LNCAP (cell line): ENCODE results near the gene CBX4.
A peak's percentile ranks its signal among the peaks of the same experiment; 100 is the strongest.

ENCODE experiments used
- TF ChIP-seq, protein P1 (sequence below): fragments of 450-650 bp; IDR thresholded peaks from 2 replicates; pipeline ENCODE4 v1.5.1; 2017; ENCODE audit warnings: mild to moderate bottlenecking

CBX4 gene

DNA sequence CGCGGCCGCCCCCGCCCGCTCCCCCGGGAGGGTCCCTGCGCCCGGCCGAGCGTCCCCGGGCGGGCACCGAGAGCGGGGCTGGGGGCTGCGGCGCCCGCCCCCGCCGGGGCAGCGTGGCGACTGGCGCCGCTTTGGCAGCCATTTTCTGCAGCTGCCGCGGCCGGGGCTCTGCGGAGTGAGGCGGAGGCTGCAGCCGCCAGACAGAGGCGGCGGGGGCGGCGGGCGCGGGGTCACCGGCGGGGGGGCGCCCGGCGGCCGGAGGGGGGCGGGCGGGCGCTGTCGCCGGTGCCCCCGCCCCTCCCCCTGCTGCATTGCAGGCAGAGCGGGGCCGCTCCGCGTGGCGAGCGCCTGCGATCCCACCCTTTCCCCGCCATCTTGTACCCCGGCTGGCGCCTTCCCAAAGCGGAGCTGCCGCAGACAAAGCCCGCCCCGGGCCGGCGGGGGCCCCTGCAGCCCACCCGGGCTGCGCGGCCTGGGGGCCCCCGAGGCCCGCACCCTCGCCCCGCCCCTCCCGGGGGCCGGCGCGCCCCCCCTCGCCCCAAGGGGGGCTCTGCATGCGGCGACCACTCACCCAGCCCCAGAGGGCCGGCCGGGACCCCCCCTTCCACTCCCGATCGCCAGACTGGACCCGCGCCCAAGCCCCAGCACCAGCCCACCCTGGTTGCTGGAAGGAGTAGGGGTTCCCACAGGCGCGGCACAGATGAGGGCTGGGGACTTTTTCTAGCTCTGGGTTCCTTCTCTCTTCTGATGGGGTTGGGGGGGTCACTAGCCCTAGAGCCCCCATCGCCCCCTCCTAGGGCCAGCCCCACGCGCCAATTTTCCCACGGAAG is 25.7 kb downstream of the CBX4 start:
- TF ChIP-seq, protein P1, sequence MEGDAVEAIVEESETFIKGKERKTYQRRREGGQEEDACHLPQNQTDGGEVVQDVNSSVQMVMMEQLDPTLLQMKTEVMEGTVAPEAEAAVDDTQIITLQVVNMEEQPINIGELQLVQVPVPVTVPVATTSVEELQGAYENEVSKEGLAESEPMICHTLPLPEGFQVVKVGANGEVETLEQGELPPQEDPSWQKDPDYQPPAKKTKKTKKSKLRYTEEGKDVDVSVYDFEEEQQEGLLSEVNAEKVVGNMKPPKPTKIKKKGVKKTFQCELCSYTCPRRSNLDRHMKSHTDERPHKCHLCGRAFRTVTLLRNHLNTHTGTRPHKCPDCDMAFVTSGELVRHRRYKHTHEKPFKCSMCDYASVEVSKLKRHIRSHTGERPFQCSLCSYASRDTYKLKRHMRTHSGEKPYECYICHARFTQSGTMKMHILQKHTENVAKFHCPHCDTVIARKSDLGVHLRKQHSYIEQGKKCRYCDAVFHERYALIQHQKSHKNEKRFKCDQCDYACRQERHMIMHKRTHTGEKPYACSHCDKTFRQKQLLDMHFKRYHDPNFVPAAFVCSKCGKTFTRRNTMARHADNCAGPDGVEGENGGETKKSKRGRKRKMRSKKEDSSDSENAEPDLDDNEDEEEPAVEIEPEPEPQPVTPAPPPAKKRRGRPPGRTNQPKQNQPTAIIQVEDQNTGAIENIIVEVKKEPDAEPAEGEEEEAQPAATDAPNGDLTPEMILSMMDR, result no peak

DNA sequence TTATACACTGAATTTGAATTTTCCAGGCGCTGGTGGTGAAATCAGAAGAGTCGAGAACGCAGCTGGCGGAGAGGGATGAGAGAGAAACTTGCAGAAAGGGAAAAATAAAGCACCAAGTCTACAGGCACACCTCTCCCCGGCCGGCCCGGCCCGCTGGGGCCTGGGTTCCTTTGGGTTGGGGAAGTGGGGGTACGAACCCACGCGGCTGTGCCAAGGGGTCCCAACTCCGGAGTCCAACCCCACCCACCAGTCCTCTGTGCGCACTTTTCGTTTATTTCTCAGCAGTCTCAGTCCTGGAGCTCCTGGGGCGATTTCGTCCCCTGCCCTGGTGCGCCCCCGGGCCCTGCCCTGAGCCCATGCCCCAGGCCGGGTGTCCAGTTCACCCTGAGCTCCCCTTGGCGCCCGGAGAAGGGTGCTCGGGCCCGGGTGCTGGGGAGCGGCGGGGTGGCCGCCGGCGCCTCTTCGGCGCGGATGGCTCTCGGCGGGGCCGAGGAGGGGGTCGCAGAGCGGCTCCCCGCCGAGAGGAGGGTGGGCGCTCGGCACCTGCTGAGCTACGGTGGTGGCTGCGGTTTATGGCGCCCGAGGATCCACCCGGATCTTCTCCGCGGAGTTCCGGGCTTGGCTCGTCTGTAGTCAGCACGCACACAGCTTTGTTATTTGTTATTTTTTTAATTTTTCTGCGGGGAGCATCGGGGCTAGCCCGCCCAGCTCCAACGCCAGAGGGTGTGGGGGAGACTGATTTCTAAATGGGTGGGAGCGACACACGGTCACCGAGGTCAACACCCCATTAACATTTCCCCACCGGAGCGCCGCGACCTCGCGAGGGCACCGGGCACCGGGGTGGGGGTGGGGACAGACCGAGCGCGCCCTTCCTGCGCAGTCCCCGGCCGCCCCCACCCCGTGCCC is 26.6 kb downstream of the CBX4 start:
- TF ChIP-seq, protein P1, result no peak

DNA sequence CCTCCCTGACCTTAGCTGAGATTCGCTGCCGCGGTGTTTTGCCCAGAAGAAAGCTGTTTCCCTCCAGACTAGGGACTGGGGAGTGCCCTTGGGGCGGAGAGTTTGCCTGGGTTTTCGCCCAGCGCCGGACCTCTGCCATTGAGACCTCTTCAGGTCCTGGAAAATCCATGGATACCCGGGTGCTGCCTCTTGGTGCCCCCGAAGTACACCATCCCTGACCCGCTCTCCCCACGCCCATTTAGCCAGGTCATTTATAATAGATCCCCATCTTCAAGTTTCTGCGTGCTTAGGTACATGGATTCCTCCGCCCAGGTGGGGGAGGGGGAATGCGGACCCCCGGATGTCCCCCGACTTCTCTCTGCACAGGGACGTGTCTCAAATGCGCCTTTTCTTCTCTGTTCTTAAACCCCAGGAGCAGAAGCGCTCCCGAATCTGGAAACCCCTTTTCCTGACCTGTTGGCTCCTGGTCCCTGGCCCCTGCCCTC is 27.3 kb downstream of the CBX4 start:
- TF ChIP-seq, protein P1, result no peak

DNA sequence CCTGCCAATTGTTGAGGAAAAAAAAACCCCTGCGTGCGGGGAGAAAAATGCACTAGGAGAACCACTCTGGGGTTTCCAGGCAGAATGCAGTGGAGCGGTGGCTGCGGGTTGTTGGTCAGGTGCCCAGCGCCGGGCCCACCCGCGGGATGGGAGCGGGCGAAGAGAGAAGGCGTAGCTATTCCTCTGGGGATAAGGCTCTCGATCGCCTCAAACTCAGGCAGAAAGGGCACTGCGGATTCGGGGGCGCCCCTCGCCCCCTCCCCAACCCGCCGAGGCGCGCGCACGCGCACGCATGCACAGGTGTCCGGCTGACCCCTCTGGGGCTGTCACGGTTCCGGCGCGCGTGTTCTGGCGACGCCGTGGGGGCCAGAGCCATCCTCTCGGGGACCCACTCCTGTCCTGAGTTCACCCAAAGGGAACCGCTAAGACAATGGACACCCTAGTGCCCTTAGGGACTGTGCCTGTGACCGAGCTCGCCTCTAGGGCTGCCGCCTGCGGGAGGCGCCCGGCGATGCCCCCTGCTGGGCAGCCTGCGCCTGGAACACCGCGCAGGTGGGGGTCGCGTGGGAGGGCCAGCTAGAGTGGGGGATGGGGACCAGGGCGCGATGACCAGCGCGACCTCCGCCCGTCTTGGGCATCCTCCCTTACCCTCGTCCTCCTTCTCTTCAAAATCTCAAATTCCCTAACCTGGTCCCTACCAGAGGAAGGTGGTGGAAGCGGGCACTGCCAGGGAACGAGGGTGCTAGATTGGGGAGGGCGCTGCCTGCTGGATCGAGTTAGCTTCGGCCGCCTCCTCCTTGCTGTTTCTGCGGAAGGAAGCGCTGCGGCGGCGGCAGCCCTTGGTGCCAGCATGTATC is 28.0 kb downstream of the CBX4 start:
- TF ChIP-seq, protein P1, result peak; percentile 36; the same call in 1 of the 2 replicates

DNA sequence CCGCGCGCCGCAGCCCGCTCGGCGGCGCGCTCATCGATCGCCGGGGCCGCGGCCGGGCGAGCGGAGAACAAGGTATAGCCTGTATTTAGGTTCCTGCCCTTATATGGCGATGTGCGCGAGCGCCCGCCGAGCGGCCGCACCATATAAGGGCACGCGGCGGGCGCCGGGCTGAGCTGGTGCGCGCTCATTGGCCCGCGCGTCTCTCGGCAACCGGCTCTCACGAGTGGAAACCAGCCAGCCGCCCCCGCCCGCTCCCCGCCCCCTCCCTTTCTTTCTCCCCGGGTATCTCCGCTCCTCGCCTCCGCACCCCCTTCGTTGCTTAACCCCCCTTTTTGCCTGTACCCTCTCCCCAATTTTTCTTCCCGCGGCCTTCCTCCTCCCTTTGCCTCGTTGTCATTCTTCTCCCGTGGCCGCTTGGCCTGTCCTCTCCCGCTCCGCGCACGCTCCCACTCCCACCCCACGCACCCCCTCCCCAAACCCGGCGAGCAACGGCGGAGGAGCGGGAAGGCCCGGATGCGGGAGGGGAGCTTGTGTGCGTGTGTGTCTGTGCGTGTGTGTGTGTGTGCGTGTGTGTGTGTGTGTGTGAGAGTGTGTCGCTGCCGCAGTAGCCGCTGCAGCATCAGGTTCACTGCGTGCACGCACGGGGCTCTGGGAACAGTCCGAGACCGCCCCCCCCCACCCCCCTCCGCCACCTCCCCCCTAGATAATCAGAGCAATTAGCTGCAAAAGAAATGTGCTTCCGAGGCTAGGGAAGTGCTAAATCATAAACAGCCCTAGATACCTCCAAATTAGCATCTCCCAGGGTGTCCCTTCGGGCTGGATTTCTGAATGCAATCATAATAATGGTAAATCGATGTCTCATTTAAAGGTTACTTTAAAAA is 28.9 kb downstream of the CBX4 start:
- TF ChIP-seq, protein P1, result no peak

DNA sequence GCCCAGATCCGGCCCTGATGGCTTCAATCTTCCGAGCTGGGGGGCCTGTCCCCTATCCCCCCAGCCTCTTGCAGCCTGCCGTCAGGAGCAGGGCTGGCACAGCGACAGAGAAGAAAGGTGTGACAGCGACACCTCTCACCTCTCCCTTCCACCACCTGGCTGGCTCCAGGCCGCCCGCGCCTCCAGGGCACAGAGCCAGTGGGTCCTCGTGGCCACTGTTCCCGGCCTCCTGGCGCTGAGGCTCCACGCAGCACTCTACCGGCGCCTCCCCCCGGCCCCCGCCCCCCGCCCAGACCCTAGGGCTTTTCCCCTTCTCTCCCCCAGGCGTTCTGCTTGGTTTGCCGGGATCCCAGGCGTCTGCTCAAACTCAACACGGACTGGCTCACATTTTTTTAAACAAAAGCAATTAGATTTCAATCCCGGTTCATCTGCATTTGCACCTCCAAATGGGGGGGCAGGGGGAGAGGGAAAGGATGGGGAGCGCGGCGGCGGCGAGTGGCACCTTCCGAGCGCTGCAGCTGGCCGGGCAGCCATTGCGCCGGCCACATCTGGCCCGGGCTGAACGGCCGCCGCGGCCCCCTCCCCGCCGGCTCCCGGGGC is 29.6 kb downstream of the CBX4 start:
- TF ChIP-seq, protein P1, result no peak
